Endometrial microvascular endothelial cells (primary cell): Measurements from ENCODE around the gene PGM5. TPM values are rescaled to one million over a fixed set of nuclear protein-coding genes. Genes with fewer than 3 reads are reported as not detected.

Source experiments
- in situ Hi-C: cut with HindIII; loops from 2 replicates; pipeline ENCODE4 v1.10.0; 2017; ENCODE audit warnings: low sequenced_read_pairs, low pct_unique_long_range_greater_than_20kb; ENCODE audit errors: inconsistent ontology term
- total RNA-seq: library from RNA; depleted of rRNA; stranded (reverse); fragments of >200 nt; gene quantifications from one replicate; pipeline ENCODE4 v1.2.3, GENCODE V29; 2015; ENCODE audit errors: inconsistent ontology term

PGM5 gene
- total RNA-seq, 1 donor from 2014 or later, result not detected

- in situ Hi-C loops, result no loop called here
Observed at GRCh38 chr9:68480807-68481206, 124.4 kb downstream of the PGM5 start.

- in situ Hi-C loops, result no loop called here
Observed at GRCh38 chr9:68482548-68482947, 126.1 kb downstream of the PGM5 start.

GRCh38 chr9:68488126-68488525 is 131.7 kb downstream of the PGM5 start:
- in situ Hi-C loops, result no loop called here

- in situ Hi-C loops, result no loop called here
Observed at GRCh38 chr9:68489646-68490045, 133.2 kb downstream of the PGM5 start.

- in situ Hi-C loops, result no loop called here
Observed at GRCh38 chr9:68492806-68493205, 136.4 kb downstream of the PGM5 start.

- in situ Hi-C loops, result no loop called here
Observed at GRCh38 chr9:68493541-68493940, 137.1 kb downstream of the PGM5 start.

GRCh38 chr9:68493958-68494577 is 137.7 kb downstream of the PGM5 start:
- in situ Hi-C loops, result no loop called here

- in situ Hi-C loops, result no loop called here
Observed at GRCh38 chr9:68495247-68495646, 138.8 kb downstream of the PGM5 start.

- in situ Hi-C loops, result no loop called here
Observed at GRCh38 chr9:68496356-68496755, 139.9 kb downstream of the PGM5 start.

GRCh38 chr9:68497629-68498028 is 141.2 kb downstream of the PGM5 start:
- in situ Hi-C loops, result no loop called here

- in situ Hi-C loops, result no loop called here
Observed at GRCh38 chr9:68498816-68499215, 142.4 kb downstream of the PGM5 start.

- in situ Hi-C loops, result no loop called here
Observed at GRCh38 chr9:68500457-68501381, 144.3 kb downstream of the PGM5 start.

- in situ Hi-C loops, result no loop called here
Observed at GRCh38 chr9:68502279-68502678, 145.9 kb downstream of the PGM5 start.

GRCh38 chr9:68505681-68506409 is 149.4 kb downstream of the PGM5 start:
- in situ Hi-C loops, result no loop called here

GRCh38 chr9:68506551-68506950 is 150.1 kb downstream of the PGM5 start:
- in situ Hi-C loops, result no loop called here

GRCh38 chr9:68507130-68507805 is 150.9 kb downstream of the PGM5 start:
- in situ Hi-C loops, result no loop called here

GRCh38 chr9:68507806-68508145 is 151.4 kb downstream of the PGM5 start:
- in situ Hi-C loops, result no loop called here

GRCh38 chr9:68508547-68508946 is 152.1 kb downstream of the PGM5 start:
- in situ Hi-C loops, result no loop called here

- in situ Hi-C loops, result no loop called here
Observed at GRCh38 chr9:68509689-68510088, 153.3 kb downstream of the PGM5 start.
